SHP77 treated with DMSO at 0.1 percent for 48 hours (cell line): ENCODE data around the gene CEP70.
"Not testable (repeated sequence)": the region's sequence is repeated elsewhere in the genome, so short reads cannot be mapped to it uniquely, and the experiment has no call there.

Experiments
- DNase-seq: peaks from one replicate; lab custom pipeline; 2025; lab: John Stamatoyannopoulos, UW

CEP70 gene

GRCh38 chr3:138594150-138594934 is at the start of gene CEP70:
Gene CEP70, minus strand, starts transcription at chr3:138594260. Its CDS starts 21,333 bp downstream, at chr3:138572927.
- no peak for DNase-seq

GRCh38 chr3:138642927-138643253 is 48.8 kb upstream of the CEP70 start:
- no peak for DNase-seq

GRCh38 chr3:138642226-138642926 is 48.3 kb upstream of the CEP70 start:
- no peak for DNase-seq

GRCh38 chr3:138640537-138640936 is 46.5 kb upstream of the CEP70 start:
- no peak for DNase-seq

GRCh38 chr3:138638641-138639040 is 44.6 kb upstream of the CEP70 start:
- DNase-seq: no peak

- DNase-seq: no peak
These were observed 35.5 kb upstream of the CEP70 start for GRCh38 chr3:138629526-138629925.

DNA sequence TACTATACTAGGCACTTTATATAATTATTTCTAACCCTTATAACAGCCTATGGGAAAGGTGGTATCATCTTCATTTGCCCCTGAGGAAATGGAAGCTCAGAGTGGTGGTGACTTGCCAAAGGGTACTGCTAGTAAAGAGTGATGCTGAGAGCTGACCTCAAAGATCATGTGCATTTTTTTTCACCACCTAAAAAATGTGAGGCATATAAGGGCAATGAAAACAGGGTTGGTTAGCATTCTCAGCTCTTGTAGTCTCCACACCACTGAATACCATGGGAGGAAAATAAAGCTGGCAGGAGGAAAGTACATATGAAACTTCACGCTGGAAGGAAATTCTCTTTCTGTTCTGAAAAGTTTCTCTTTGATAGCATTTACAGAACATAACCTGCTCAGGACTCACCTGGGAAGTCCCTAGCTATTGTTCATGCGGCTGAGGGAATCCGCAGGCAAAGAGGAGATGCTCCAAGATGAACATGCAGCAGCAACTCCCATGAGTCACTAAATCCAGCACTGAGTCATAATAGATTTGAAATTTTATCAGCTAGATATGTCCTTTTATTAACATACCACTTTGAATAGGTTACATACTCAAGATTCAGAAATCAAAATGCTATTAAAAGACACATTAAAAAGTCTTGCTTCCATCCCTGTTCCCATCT is 31.8 kb upstream of the CEP70 start:
- DNase-seq: no peak

- no peak for DNase-seq
These were observed 30.5 kb upstream of the CEP70 start for GRCh38 chr3:138624518-138624917.

- no peak for DNase-seq
These were observed 26.4 kb upstream of the CEP70 start for GRCh38 chr3:138620431-138620830.

DNA sequence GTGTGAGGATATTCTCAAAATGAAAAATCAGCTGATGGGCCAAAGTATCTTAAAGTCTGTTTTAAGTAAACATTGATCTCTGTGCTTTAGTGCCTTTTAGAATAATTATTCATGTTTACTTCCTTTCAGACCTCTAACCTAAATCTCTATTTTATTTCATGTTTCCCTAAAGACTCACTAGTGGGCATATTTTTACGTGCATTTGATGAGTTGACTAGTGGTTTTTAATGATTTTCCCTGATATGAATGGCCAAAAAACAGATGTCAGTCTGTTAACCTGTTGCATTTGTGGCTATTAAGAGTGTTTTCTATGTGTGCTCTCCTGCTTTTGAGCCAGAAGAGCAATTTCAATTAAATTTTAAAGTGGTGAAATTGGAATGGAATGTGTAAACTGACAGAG is 21.4 kb upstream of the CEP70 start:
- DNase-seq: no peak

DNA sequence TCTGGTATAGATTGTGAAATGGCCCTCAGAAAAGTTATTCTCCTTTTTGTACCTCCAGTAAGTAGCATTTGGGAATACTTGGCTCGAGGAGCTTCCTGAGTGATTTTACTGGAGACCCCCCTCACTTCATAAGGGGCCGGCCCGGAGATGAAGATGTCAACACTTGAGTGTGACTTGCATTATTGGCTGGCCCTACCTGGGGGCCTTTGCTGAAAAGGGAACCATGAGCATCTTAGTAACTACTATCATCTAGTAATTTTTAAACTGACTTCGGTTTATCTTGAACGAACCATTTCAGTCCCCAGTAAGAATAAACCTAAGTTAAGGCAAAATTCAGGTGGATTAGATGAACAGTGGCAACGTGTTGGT is 15.8 kb upstream of the CEP70 start:
- no peak for DNase-seq

GRCh38 chr3:138608322-138609135 is 14.5 kb upstream of the CEP70 start, which contains the start of gene FAIM:
Gene FAIM, plus strand, starts transcription at chr3:138608771. Its CDS starts 10,956 bp downstream, at chr3:138619727.
- DNase-seq: peak; percentile 6

- not testable (repeated sequence) for DNase-seq
These were observed 10.1 kb upstream of the CEP70 start for GRCh38 chr3:138604106-138604595.

DNA sequence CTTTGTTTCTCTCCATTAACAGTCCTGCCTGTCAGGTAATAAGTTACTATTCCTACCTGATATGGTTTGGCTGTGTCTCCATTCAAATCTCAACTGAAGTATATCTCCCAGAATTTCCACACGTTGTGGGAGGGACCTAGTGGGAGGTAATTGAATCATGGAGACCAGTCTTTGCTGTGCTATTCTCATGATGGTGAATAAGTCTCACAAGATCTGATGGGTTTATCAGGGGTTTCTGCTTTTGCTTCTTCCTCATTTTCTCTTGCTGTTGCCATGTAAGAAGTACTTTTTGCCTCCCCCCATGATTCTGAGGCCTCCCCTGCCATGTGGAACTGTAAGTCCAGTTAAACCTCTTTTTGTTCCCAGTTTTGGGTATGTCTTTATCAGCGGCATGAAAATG is 7.6 kb upstream of the CEP70 start:
- not testable (repeated sequence) for DNase-seq

GRCh38 chr3:138600100-138600745 is 6.2 kb upstream of the CEP70 start:
- DNase-seq: no peak

- no peak for DNase-seq
These were observed 4.5 kb upstream of the CEP70 start for GRCh38 chr3:138598534-138598933.

DNA sequence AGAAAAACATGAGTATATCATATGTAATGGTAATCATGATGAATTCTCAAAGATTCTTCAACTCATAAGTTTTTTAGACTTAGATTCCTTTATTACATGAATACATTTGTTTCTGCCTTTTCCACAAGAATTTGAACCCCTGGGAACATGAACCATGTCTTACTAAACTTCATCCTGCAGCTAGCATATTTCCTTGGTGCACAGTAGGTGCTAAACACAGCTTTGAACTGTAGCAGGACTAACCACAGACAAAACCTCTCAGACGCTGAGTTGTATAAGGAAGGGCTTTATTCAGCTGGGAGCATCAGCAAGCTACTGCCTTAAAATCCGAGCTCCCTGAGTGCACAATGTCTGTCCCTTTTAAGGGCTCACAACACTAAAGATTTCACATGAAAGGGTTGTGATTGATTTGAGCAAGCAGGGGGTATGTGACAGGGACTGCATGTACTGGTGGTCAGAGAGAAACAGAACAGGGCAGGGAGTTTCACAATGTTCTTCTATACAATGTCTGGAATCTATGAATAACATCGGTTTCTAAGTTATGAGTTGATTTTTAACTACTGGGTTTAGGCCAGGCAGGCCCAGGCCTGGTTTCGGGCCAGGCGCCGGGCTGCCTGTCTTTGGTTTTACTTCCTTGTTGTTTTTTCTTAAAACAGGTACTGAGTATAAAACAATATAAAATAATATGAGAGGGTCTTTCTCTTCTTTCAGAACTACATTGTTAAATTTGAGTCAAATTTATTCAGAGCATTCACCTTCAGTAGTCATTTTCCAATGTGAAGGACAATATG is 3.3 kb upstream of the CEP70 start:
- DNase-seq: not testable (repeated sequence)

DNA sequence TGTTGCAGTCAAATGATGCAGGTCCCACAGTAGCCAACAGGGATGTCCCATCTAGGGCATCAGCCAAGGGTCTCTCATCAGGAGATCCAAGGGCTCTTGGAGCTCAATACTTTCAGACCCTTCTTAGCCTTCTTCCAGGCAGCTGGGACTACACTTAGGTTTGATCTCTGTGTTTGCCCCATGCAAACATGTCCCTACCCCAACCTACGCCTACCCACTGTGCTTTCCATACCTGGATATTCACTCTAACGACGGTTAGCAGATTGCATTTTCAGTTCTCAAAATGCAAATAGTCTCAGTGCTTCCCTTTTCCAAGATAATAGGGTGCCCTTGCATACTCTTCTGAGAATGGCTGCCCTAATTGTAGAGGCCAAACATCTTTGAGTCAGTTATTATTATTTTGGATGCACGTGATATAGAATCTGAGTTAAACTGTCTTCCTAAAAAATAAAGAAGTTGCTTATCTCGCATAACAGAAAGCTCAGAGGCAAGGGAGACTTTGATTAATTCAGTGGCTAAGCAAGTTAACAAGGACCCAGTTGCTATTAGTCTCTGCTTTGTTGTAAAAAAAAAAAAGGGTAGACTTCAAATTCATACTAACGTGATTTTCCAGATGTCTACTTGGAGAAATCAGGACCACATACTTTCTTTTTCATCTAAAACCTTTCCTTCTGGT is 1.0 kb upstream of the CEP70 start:
- DNase-seq: no peak

- no peak for DNase-seq
These were observed 441 bp downstream of the CEP70 start for GRCh38 chr3:138593488-138594149.
